WI38 (cell line): Measurements from ENCODE around the gene UBE2E2.

Experiments used
- H3K4me3 ChIP-seq: 2 replicates; pipeline ENCODE4 v1.5.1; 2011; ENCODE audit warnings: low read depth, mild to moderate bottlenecking, control low read depth, low read length
- TF ChIP-seq, protein P1 (sequence below): IDR thresholded peaks from 2 replicates; pipeline ENCODE4 v1.5.1; 2012; ENCODE audit warnings: low read depth, mild to moderate bottlenecking, control low read depth, low read length

The UBE2E2 gene

DNA sequence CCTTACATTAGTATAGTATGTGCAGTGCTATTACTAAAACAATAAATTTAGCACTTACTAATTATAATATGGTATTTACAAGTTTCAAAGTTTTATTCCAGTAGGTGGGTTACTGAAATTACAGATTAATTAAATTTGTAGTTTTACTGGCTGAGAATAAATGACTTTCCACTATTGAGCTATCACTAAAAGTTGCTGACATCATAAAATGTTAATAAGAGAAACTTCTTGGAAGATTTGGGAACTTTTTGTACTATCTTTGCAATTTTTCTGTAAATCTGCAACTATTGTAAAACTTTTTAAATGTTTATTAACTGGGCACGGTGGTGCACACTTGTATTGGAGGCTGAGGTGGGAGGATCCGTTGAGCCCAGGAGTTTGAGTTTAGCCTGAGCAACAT lies 247.7 kb downstream of the UBE2E2 start:
- H3K4me3 ChIP-seq, result no peak overlapping the region
- TF ChIP-seq, protein P1, sequence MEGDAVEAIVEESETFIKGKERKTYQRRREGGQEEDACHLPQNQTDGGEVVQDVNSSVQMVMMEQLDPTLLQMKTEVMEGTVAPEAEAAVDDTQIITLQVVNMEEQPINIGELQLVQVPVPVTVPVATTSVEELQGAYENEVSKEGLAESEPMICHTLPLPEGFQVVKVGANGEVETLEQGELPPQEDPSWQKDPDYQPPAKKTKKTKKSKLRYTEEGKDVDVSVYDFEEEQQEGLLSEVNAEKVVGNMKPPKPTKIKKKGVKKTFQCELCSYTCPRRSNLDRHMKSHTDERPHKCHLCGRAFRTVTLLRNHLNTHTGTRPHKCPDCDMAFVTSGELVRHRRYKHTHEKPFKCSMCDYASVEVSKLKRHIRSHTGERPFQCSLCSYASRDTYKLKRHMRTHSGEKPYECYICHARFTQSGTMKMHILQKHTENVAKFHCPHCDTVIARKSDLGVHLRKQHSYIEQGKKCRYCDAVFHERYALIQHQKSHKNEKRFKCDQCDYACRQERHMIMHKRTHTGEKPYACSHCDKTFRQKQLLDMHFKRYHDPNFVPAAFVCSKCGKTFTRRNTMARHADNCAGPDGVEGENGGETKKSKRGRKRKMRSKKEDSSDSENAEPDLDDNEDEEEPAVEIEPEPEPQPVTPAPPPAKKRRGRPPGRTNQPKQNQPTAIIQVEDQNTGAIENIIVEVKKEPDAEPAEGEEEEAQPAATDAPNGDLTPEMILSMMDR, result no peak

DNA sequence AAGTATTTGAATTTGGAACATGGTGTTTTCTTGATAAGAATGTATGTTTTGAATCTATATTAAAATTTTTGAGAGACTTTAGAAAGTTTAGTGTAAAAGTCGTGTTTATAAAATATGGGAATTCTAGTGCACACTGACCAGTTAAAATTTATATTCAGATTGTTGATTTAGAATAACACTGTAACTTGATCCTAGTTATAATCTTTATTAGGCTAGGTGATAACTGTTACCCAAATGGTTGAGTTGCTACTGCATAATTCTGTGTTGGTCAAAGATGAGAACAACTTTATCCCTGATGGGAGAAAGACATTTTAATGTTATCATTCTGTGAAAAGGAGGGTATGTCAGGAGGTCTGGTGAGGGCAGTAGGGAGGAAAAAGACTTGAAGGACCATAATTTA lies 249.3 kb downstream of the UBE2E2 start:
- no peak overlapping the region for H3K4me3 ChIP-seq
- TF ChIP-seq, protein P1, result no peak

DNA sequence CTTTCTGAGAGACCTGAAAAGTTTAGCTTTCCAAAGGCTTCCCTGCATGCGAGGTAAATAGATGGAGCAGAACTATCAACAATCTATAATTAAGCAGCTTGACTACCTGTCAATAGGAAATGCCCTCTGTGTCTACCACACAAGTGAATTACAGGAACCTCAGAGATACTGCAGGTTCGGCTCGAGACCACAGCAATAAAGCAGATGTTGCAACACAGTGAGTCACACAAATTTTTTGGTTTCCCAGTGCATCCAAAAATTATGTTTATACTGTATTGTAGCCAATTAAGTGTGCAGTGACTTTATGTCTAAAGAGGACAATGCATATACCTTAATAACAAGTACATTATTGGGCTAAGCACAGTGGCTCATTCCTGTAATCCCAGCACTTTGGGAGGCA lies 252.0 kb downstream of the UBE2E2 start:
- TF ChIP-seq, protein P1, result no peak
- no peak overlapping the region for H3K4me3 ChIP-seq

DNA sequence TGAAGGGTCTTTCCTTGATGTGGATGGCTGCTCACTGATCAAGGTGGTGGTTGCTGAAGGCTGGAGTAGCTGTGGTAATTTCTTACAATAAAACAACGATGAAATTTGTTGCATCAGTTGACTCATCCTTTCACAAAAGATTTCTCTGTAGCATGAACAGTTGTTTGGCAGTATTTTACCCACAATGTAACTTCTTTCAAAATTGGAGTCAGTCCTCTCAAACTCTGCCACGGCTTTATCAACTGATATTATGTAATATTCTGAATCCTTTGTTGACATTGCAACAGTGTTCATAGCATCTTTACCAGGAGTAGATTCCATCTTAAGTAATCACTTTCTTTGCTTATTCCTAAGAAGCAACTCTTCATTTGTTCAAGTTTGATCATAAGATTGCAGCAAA lies 252.6 kb downstream of the UBE2E2 start:
- TF ChIP-seq, protein P1, result no peak
- H3K4me3 ChIP-seq, result no peak overlapping the region

DNA sequence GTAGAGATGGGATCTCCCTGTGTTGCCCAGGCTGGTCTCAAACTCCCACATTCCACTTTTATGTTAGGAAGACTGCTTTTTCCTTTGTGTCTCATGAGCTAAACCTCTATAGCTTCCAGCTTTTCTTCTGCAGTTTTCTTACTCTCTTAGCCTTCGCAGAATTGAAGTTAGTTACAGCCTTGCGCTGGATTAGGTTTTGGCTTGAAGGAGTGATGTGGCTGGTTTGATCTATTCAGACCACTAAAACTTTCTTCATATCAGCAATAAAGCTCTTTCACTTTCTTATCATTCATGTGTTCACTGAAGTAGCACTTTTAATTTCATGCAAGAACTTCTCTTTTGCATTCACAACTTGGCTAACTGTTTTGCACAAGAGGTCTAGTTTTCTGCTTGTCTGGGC lies 254.6 kb downstream of the UBE2E2 start:
- TF ChIP-seq, protein P1, result no peak
- no peak overlapping the region for H3K4me3 ChIP-seq

DNA sequence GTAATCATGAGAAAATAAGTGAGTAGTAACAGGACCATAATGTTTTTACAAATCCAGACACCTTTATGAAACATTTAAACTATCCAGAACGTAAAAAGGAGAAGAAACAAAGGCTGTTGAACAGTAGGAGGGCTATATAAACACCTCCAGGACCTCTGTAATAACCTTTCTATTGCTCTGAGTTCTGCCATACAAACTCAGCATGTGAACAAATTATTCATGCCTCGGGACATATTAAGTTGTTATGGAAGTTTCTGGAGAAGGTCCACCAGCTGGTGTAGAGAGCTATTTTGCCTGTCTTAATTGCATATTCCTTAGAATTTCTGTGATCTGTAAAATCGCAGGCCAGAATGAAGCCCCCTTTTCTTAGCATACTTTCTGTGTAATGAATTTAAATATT lies 256.3 kb downstream of the UBE2E2 start:
- H3K4me3 ChIP-seq, result no peak overlapping the region
- TF ChIP-seq, protein P1, result no peak

DNA sequence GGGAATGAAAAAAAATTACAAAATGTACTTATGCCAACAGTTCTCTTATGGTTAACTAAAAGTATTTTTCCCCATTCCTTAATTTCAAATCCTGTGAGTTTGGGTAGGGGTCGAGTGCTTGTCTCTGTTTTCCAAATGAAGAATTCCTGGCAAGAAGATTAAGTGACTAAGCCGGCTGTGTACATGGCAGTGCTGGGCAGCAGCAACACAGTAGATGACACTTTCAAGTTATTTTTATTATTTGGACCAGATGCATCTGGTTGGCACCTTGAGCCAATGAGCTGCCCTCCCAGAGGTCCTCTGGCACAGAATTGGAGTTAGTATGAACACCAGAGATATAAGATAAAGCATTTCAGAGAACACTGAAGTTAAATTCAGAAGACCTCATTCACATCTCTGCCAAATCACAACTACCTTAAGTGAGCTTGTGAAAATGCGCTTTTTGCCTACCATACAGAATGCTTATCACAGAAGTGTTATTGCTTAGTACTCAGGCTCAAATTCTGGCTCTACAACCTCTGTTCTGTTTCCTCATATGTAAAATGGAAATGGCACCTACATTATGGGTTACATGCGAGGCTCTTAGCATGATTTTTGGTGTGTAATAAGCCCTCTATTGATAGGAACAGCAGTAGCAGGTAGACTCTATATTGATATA lies 256.9 kb downstream of the UBE2E2 start:
- TF ChIP-seq, protein P1, result no peak

More for the DNA sequence above, 256.9 kb downstream of the UBE2E2 start:
- H3K4me3 ChIP-seq, result no peak overlapping the region
